OCI-M1 (cell line): Measurements from ENCODE around the gene DHPS.

ENCODE experiments used
- DNase-seq: peaks from one replicate; lab custom pipeline; 2025; lab: John Stamatoyannopoulos, UW

Gene DHPS

DNA sequence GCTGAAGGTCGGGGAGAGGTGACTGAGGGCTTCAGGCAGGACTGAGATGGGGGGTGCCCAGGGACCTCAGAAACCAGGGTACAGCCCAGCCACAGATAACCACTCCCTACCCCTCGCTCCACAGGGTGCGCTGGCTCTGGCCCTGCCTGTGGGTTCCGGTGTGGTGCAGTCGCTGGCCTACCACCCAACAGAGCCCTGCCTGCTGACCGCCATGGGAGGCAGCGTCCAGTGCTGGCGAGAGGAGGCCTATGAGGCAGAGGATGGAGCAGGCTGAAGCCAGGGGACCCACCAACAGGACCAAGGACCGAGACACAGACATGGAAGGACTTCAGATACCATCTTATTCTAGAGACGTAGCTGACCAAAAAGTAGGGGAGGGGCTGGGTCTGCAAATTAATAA lies 6.3 kb downstream of the DHPS start:
- no peak for DNase-seq

DNA sequence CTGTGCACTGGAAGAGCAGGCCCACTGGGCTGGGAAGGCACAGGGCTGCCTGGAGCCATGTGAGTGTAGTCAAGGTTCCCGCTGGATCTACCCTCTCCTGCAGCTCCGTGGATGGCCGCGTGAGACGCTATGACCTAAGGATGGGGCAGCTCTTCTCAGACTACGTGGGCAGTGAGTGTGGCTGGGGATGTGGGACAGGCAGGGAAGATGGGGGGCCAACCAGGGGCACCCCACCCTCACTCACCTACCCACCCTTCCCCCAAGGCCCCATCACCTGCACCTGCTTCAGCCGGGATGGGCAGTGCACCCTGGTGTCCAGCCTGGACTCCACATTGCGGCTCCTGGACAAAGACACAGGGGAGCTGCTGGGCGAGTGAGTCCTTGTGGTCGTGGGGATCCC lies 8.9 kb downstream of the DHPS start:
- no peak for DNase-seq

DNA sequence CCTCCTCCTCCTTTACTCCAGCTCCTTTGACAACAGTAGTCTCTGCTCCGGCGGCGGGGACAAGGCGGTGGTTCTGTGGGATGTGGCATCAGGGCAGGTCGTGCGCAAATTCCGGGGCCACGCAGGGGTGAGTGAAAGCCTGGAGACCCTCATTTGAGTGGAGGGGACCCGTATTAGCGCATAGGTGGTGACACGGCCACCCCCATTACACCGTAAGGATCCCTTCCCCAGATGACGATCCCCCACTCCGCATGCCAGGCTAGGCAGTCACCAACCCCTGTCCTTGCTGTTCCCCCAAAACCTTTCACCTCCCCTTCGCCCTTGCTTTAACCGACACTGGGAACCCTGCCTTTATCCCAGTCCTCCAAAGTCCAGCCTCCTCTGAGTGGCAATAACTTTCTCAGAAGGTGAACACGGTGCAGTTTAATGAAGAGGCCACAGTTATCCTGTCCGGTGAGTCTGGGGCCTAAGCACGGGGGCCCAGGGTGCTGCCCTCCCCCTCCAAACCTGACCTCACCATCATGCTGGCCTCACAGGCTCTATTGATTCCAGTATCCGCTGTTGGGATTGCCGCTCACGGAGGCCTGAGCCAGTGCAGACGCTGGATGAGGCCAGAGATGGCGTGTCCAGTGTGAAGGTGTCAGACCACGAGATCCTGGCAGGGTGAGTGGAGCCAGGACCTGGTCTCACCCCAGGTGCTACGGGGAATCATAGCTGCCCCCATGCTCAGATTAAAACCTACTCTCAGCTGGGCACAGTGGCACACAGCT lies 11.3 kb downstream of the DHPS start:
- no peak for DNase-seq

DNA sequence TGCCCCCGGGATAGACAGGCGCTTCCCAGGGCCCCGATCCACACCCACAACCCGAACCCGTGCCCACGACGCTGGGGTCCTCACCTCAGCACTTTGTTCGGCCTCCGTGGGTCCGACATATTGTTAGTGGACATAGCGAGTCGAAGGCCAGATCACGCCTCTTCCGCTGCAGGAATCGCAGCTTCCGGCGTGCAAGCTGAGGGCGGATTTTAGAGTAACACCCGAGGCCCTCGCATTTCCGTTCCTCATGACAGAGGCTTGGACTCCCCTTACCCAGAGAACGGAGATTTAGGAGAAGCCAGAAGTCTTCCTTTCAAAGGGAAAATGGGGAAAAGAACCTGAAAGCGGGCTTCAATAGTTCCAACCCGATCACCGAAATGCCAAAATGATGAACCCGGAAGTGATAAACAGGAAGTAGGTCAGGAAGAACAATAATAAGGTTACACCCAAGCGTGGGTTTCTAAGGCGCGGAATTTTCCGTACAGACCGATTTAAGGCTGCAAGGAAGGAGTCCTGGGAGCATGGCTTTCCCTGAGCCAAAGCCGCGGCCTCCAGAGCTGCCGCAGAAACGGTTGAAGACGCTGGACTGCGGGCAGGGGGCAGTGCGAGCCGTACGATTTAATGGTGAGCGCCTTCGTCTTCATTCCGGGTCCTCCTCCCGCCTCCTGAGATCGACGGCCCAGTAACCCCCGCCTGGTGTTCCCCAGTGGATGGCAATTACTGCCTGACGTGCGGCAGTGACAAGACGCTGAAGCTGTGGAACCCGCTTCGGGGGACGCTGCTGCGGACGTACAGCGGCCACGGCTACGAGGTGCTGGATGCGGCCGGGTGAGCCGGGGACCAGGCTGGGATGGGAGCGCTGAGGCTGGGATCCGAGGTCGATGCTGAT lies 12.2 kb downstream of the DHPS start:
- peak; percentile 78 for DNase-seq

- DNase-seq: peak; percentile 55
Observed at GRCh38 chr19:12668932-12669269, 12.8 kb downstream of the DHPS start.

GRCh38 chr19:12668346-12668745 lies 13.3 kb downstream of the DHPS start:
- no peak for DNase-seq

- no peak for DNase-seq
Observed at GRCh38 chr19:12667731-12668302, 13.9 kb downstream of the DHPS start.

GRCh38 chr19:12666265-12667048 lies 15.2 kb downstream of the DHPS start, which contains the start of the genes MAN2B1 and WDR83:
Gene MAN2B1 (minus strand): TSS chr19:12666742. CDS start chr19:12666701, 41 bp downstream.
Gene WDR83 (plus strand): TSS chr19:12666807. CDS start chr19:12669791, 2,984 bp downstream.
- DNase-seq: peak; percentile 77

DNA sequence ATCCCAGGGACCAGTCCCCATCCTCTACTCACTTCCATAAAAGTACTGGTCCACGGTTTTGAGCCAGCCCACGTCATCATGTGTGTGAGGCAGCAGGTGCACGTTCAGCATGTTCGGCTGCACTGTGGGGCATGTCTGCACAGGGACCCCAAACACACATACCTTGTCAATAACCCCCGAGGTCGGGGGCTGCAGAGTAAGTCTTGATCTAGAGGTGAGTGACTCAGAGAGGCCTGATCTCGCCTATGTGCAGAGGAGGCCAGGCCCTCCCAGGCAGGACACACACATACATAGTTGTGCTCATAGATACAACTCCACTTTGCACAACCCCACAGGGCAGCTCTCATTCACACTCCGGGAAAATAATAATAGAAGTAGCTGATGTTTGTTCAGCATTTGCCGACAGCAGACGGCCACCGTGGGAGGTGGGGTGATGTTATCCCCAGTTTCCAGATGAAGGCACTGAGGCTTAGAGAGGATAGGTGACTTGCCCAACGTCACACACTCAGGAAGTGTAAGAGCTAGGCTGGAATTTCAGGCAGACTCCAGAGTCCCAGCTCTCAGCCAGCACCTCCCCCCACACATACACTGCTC lies 15.9 kb downstream of the DHPS start:
- DNase-seq: no peak

DNA sequence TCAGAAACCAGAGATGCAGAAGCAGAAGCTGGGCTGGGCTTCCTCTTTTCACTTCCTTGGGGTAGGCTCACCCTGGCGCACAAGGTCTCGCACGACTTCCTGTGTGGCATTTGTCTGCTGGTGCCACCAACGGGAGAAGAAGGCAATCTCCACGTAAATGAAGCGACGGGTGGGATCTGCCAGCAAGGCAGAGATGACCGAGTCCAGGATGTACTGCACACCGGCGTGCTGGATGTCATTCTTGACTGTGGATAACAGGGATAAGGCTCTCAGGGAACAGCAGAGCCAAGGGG lies 16.5 kb downstream of the DHPS start:
- no peak for DNase-seq

DNA sequence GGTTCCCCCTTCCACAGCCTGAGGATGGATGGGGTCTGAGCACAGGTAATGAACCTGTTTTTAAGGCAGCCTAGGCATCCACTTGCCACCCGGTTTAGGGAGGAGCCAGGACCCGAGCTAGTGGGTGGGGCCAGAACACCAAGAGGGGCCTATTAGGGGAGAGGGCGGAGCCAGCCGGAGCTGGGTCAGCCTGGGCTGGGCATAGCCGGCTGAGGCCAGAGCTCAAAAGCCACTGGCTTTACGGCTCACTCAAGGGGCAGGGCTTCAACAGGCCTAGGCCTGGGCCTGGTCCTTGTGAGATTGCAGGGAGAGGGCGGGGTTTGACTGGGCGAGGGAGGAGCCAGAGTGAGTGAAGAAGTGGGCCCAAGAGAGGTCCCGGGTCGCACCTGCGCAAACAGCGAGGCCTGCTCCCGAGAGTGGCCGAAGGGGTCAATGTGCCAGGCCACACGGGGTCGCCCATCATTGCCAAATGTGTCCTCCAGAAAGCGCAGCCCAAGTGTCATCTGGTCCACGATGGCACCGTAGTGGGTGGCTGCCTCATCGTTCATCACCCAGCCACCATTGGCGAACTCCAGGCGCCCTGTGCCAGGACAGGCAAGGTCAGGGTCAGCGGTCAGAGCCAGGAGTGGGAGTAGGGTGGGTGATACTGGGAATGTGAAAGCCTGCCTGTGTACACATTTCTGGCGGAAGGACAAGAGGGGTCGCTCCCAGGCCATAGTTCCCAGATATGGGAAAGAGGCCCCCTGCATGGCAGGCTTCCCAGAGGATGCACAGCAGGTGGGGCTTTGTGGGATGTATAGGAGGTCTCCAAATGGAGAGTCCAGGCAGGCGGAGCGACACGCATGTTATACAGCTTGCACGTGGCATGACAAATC lies 17.0 kb downstream of the DHPS start:
- no peak for DNase-seq

DNA sequence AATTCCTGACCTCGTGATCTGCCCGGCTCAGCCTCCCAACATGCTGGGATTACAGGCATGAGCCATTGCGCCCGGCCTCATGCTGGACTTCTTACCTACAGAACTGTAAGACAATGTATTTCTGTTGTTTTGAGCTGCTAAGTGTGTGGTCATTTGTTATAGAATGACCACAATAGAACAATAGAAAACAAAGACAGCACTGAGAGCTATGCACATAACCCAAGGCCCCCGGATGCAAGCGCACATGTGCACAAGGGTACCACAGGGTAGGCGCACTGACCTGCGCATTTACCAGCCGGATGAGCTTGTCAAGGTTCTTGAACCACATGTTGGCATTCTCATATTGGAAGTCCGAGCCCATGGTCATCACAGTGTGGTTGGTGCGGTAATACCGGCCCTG lies 20.7 kb downstream of the DHPS start:
- no peak for DNase-seq

GRCh38 chr19:12657966-12658365 lies 23.7 kb downstream of the DHPS start:
- DNase-seq: no peak

- DNase-seq: no peak
Observed at GRCh38 chr19:12656899-12657571, 24.6 kb downstream of the DHPS start.

DNA sequence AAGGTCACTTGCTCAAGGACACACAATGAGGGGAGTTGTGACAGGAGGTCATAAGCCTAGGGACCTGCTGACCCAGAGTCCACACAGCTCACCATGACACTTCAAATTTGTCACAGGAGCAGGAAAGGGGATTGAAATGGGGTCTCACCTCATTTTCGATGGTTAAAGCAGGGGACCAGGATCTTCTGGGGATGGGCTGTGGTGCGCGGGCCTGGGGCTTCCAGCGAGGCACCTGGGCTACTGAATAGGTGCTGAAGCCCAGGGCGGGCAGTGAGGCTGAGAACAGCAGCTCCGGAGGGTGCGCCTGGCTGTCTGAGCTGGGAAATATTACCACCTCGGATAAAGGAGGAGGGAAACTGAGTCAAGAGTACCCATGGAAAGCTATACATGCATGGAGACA lies 26.1 kb downstream of the DHPS start:
- DNase-seq: no peak

DNA sequence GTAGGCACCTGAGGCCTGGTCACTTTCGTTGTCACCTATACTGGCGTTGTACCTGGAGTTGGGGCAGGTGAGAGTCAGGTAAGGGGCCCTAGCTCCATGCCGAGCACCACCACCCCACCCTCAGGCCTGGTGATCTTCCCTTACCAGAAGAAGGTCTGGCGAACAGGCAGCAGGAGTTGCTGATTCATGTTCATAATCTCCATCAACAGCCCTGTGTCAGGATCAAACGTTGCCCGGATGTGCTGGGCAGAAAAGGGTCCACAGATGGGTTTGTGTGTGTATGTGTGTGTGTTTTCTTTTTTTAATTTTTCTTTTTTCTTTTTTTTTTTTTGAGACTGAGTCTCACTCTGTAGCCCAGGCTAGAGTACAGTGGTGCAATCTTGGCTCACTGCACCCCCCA lies 29.5 kb downstream of the DHPS start:
- no peak for DNase-seq

GRCh38 chr19:12649941-12650340 lies 31.7 kb downstream of the DHPS start:
- DNase-seq: no peak

DNA sequence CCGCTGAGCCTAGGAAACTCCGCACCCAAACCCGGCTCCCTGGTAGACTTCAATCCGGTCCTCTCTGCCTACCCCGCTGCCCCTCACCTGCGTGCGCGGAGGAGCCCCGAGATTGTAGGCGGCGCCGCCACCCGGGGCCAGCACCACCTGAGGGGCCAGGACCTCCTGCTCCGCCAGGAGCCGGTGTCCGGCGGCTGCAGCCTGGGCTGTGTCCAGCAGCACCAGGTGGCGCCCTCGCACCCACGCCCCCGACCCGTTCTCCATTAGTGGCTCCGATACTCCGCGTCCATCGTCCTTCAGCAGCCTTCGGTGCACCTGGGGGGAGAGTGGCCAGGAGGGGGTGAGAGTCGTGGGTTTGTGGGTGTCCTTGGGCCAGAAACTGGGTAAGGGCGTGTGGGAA lies 33.6 kb downstream of the DHPS start:
- no peak for DNase-seq

GRCh38 chr19:12647490-12648071 lies 34.1 kb downstream of the DHPS start:
- DNase-seq: no peak

GRCh38 chr19:12647047-12647446 lies 34.6 kb downstream of the DHPS start:
- no peak for DNase-seq
